HepG2 (cell line): Measurements from ENCODE around the gene HLCS. TPM values are rescaled to one million over a fixed set of nuclear protein-coding genes. Genes with fewer than 3 reads are reported as not detected.

ENCODE experiments used
- ATAC-seq: fragments of 200-7000 bp; cut with Tn5 transposase; 3 replicates; pipeline ENCODE4 v1.9.1; 2020; ENCODE audit warnings: mild to moderate bottlenecking, moderate library complexity
- BruUV-seq: library from RNA; stranded (reverse); fragments of 400-500 nt; replicated peaks from 2 replicates; lab custom pipeline; 2021; lab: Mats Ljungman, UMichigan
- CTCF ChIA-PET: fragments of 300-600 bp; formaldehyde crosslinking; extraction: SDS; loops from one replicate; lab custom pipeline; 2021; ENCODE audit warnings: low total read pairs, inconsistent platforms, low intra/inter-chr PET ratio; lab: Yijun Ruan, JAX
- POLR2A ChIA-PET: fragments of 350-600 bp; sonication (Branson Sonifier 250); formaldehyde crosslinking; loops from one replicate; lab custom pipeline; 2020; ENCODE audit warnings: antibody characterized with exemption, inconsistent platforms; lab: Yijun Ruan, JAX
- DNase-seq: peaks from one replicate; pipeline ENCODE4 v3.0.0-alpha.2; 2015; ENCODE audit warnings: low spot score
- FAIRE-seq: peaks from 3 replicates; lab custom pipeline; 2011; peaks lifted over from hg19 to GRCh38; lab: Jason Lieb, UNC
- H2AFZ ChIP-seq: one replicate; pipeline ENCODE4 v1.6.1; 2011; ENCODE audit warnings: low read length, inconsistent platforms
- H3K27ac ChIP-seq: fragments of 300-600 bp; 3 replicates; pipeline ENCODE4 v1.8.0; 2011; ENCODE audit warnings: mixed run types, mild to moderate bottlenecking, mixed read lengths, low read length, inconsistent platforms; ENCODE audit not compliant: insufficient read depth; ENCODE audit errors: extremely low read length
- H3K27me3 ChIP-seq, 2 experiments: fragments of 200-600 bp in 1 of 2; 2 replicates in 1 of 2; 3 replicates in 1 of 2; pipeline versions ENCODE4 v1.6.0 to v1.8.0; 2011; ENCODE audit warnings: low read length in 2 of 2, mild to moderate bottlenecking in 2 of 2, moderate library complexity in 2 of 2, inconsistent platforms in 1 of 2; ENCODE audit not compliant: insufficient read depth in 2 of 2, control insufficient read depth in 1 of 2
- H3K36me3 ChIP-seq, 2 experiments: fragments of 200-600 bp in 1 of 2; replicated peaks in 1 of 2; 2 replicates in 1 of 2; 3 replicates in 1 of 2; pipeline versions ENCODE4 v1.5.1 to v1.8.0; 2011; ENCODE audit warnings: low read length in 2 of 2, inconsistent platforms in 1 of 2; ENCODE audit not compliant: insufficient read depth in 2 of 2, control insufficient read depth in 1 of 2
- H3K4me1 ChIP-seq: 2 replicates; pipeline ENCODE4 v1.5.1; 2012; ENCODE audit warnings: low read length, inconsistent platforms; ENCODE audit not compliant: insufficient read depth
- H3K4me2 ChIP-seq: 2 replicates; pipeline ENCODE4 v1.6.0; 2011; ENCODE audit warnings: low read depth, low read length, inconsistent platforms
- H3K4me3 ChIP-seq, 3 experiments: fragments of 200-600 bp in 1 of 3; sonication (generic), shearing (Covaris generic) in 1 of 3; replicated peaks in 1 of 3; 2 replicates each; pipeline ENCODE4 v1.5.1; 2011 to 2016; ENCODE audit warnings: low read length in 3 of 3, inconsistent platforms in 2 of 3, low read depth in 2 of 3, mild to moderate bottlenecking in 2 of 3, control low read depth in 1 of 3, mixed read lengths in 1 of 3; ENCODE audit not compliant: insufficient read depth in 1 of 3
- H3K79me2 ChIP-seq: one replicate; pipeline ENCODE4 v1.6.1; 2011; ENCODE audit warnings: low read length, inconsistent platforms; ENCODE audit not compliant: insufficient read depth
- H3K9ac ChIP-seq: 2 replicates; pipeline ENCODE4 v1.6.0; 2011; ENCODE audit warnings: mild to moderate bottlenecking, low read depth, low read length, inconsistent platforms; ENCODE audit not compliant: insufficient read depth
- H3K9me3 ChIP-seq: 2 replicates; pipeline ENCODE4 v1.5.1; 2012; ENCODE audit warnings: mild to moderate bottlenecking, low read length
- H4K20me1 ChIP-seq: 2 replicates; pipeline ENCODE4 v1.6.0; 2011; ENCODE audit warnings: inconsistent platforms, mild to moderate bottlenecking, low read length, moderate library complexity; ENCODE audit not compliant: insufficient read depth
- ARID2 ChIP-seq: sonication (generic); formaldehyde crosslinking; IDR thresholded peaks from 2 replicates; pipeline ENCODE4 v1.8.1; 2022; ENCODE audit warnings: mild to moderate bottlenecking, missing genetic modification reagents, borderline replicate concordance
- DNMT1 ChIP-seq: sonication (generic); formaldehyde crosslinking; IDR thresholded peaks from 2 replicates; pipeline ENCODE4 v1.5.1; 2020; ENCODE audit warnings: mild to moderate bottlenecking, missing genetic modification reagents
- ERF ChIP-seq: IDR thresholded peaks from 2 replicates; pipeline ENCODE4 v1.6.1; 2018; ENCODE audit warnings: missing biosample characterization, missing genetic modification reagents
- GATA4 ChIP-seq: sonication (generic); IDR thresholded peaks from 2 replicates; pipeline ENCODE4 v1.6.1; 2016; ENCODE audit warnings: antibody characterized with exemption, low read depth, borderline replicate concordance
- HNF4A ChIP-seq: sonication (generic); formaldehyde crosslinking; IDR thresholded peaks from 2 replicates; pipeline ENCODE4 v1.4.0; 2020; ENCODE audit warnings: missing genetic modification reagents
- MXD1 ChIP-seq: sonication (generic); formaldehyde crosslinking; IDR thresholded peaks from 2 replicates; pipeline ENCODE4 v1.4.0; 2020; ENCODE audit warnings: mild to moderate bottlenecking, missing genetic modification reagents
- SMC3 ChIP-seq: IDR thresholded peaks from 2 replicates; pipeline ENCODE4 v1.6.1; 2011; ENCODE audit warnings: low read length, improper control_type of control experiment
- SP1 ChIP-seq, 2 experiments: fragments of 450-650 bp in 1 of 2; sonication (generic) in 1 of 2; formaldehyde crosslinking in 1 of 2; IDR thresholded peaks; 2 replicates each; pipeline versions ENCODE4 v1.4.0 to v1.6.1; 2016 to 2020; ENCODE audit warnings: missing genetic modification reagents in 1 of 2
- TCF12 ChIP-seq, 2 experiments: fragments of 450-650 bp in 1 of 2; sonication (generic) in 1 of 2; formaldehyde crosslinking in 1 of 2; IDR thresholded peaks; 2 replicates each; pipeline versions ENCODE4 v1.6.1 to v1.8.0; 2017 to 2022; ENCODE audit warnings: antibody characterized with exemption in 1 of 2, mild to moderate bottlenecking in 1 of 2, missing genetic modification reagents in 1 of 2, moderate library complexity in 1 of 2
- USF2 ChIP-seq, 2 experiments: sonication (generic) in 1 of 2; formaldehyde crosslinking in 1 of 2; IDR thresholded peaks; 2 replicates each; pipeline versions ENCODE4 v1.5.1 to v1.6.1; 2011 to 2020; ENCODE audit warnings: borderline replicate concordance in 1 of 2, low read depth in 1 of 2, low read length in 1 of 2, mild to moderate bottlenecking in 1 of 2, missing genetic modification reagents in 1 of 2, moderate library complexity in 1 of 2
- ZBTB14 ChIP-seq: sonication (generic); formaldehyde crosslinking; IDR thresholded peaks from 2 replicates; pipeline ENCODE4 v1.4.0; 2020; ENCODE audit warnings: missing genetic modification reagents
- ZNF510 ChIP-seq: sonication (generic); formaldehyde crosslinking; IDR thresholded peaks from 2 replicates; pipeline ENCODE4 v1.4.0; 2020; ENCODE audit warnings: low read depth, mild to moderate bottlenecking, missing genetic modification reagents
- ZNF567 ChIP-seq: sonication (generic); formaldehyde crosslinking; IDR thresholded peaks from 2 replicates; pipeline ENCODE4 v1.8.1; 2023; ENCODE audit warnings: mild to moderate bottlenecking, missing genetic modification reagents, borderline replicate concordance
- ZNF614 ChIP-seq: IDR thresholded peaks from 2 replicates; pipeline ENCODE4 v1.6.1; 2018; ENCODE audit warnings: missing biosample characterization, missing genetic modification reagents, inconsistent platforms, borderline replicate concordance
- WGBS: methylation state at CpG from one replicate; pipeline ENCODE4 v1.1.6; 2017; ENCODE audit warnings: low lambda C conversion rate; 5-methylcytosine and 5-hydroxymethylcytosine counted together
- in situ Hi-C: cut with HindIII; loops from 2 replicates; pipeline ENCODE4 v1.10.0; 2017; ENCODE audit warnings: low pct_unique_long_range_greater_than_20kb; ENCODE audit not compliant: extremely low pct_ligation_motif_present
- intact Hi-C: fragments of 100-400 bp; cut with micrococcal nuclease; formaldehyde crosslinking; loops from one replicate; pipeline ENCODE4 v1.10.0; 2022; ENCODE audit not compliant: unreplicated experiment
- polyA plus RNA-seq, 8 experiments: library from polyadenylated mRNA; depleted of rRNA in 3 of 8; stranded (reverse) in 7 of 8; unstranded in 1 of 8; fragments of >200 nt; fragmentation: Illumina TruSeq in 4 of 8; extraction: Trizol in 4 of 8; gene quantifications; 2 replicates each; pipeline versions ENCODE4 v1.2.1 to v1.2.3, GENCODE V29; 2011 to 2016; ENCODE audit warnings: low read depth in 4 of 8, missing spikeins in 1 of 8, mixed read lengths in 1 of 8; ENCODE audit not compliant: insufficient read depth in 1 of 8
- total RNA-seq, 5 experiments: library from RNA; depleted of rRNA; stranded (reverse); fragments of >200 nt; fragmentation: Illumina TruSeq; extraction: Trizol; gene quantifications; 2 replicates each; pipeline ENCODE4 v1.2.3, GENCODE V29; 2016; ENCODE audit warnings: low read depth in 1 of 5
- TF ChIP-seq, protein P1 (sequence below): sonication (generic); formaldehyde crosslinking; IDR thresholded peaks from 2 replicates; pipeline ENCODE4 v1.4.0; 2020; ENCODE audit warnings: missing genetic modification reagents
- TF ChIP-seq, protein P2 (sequence below): IDR thresholded peaks from 2 replicates; pipeline ENCODE4 v1.6.1; 2018; ENCODE audit warnings: missing genetic modification reagents, mild to moderate bottlenecking, missing compliant biosample characterization

Gene HLCS
- total and polyA plus RNA-seq, 2 of the 13 experiments (the other 11 are each of a cell fraction or from before 2014, with no cell fraction given), result 7.9 to 12.3 TPM

- H3K79me2 ChIP-seq, result no peaks in the 10 kb centered on the region
- in situ Hi-C loops (no loop called here), intact Hi-C loops (no loop called here)
- no peak overlapping the region for H3K27ac ChIP-seq
- H3K4me3 ChIP-seq, result no peak overlapping the region
- POLR2A ChIA-PET, result no interaction called here
- no peaks in the 10 kb centered on the region for H3K27me3 ChIP-seq
- no peak for DNase-seq
- H3K4me2 ChIP-seq, result no peak overlapping the region
- ATAC-seq, result no peak
- CTCF ChIA-PET, result no interaction called here
- no peak for FAIRE-seq
- no peak overlapping the region for H2AFZ ChIP-seq
- H3K4me1 ChIP-seq, result no peaks in the 10 kb centered on the region
- 89% methylated on average over 5 of the region's 7 CpGs for WGBS
- H3K9ac ChIP-seq, result no peak overlapping the region
- H4K20me1 ChIP-seq, result no peaks in the 10 kb centered on the region
- 0 out of 5 replicates have a peak, but pooled peaks cover 0 to 3% of the 10 kb centered on the region in 2 experiments for H3K36me3 ChIP-seq
- H3K9me3 ChIP-seq, result no peaks in the 10 kb centered on the region
- BruUV-seq, result no TSS peak
- TF ChIP-seq ZNF567 (CRISPR knock-in tag) (no peak), SP1 (IDR thresholded peaks at IDR 0.05) (no peak), SP1 (CRISPR knock-in tag; IDR thresholded peaks at IDR 0.05) (no peak), SMC3 (no peak), DNMT1 (CRISPR knock-in tag) (no peak), TCF12 (IDR thresholded peaks at IDR 0.05) (no peak), TCF12 (CRISPR knock-in tag; IDR thresholded peaks at IDR 0.05) (no peak), MXD1 (CRISPR knock-in tag) (no peak), USF2 (IDR thresholded peaks at IDR 0.05; ENCODE audit: low read depth, low read length) (no peak), USF2 (CRISPR knock-in tag; IDR thresholded peaks at IDR 0.05; ENCODE audit: borderline replicate concordance) (no peak), ERF (CRISPR knock-in tag) (no peak), ZNF614 (CRISPR knock-in tag) (no peak), HNF4A (CRISPR knock-in tag) (no peak), ARID2 (CRISPR knock-in tag) (no peak), ZNF510 (no peak), ZBTB14 (CRISPR knock-in tag) (no peak), GATA4 (no peak)
- TF ChIP-seq, protein P1, sequence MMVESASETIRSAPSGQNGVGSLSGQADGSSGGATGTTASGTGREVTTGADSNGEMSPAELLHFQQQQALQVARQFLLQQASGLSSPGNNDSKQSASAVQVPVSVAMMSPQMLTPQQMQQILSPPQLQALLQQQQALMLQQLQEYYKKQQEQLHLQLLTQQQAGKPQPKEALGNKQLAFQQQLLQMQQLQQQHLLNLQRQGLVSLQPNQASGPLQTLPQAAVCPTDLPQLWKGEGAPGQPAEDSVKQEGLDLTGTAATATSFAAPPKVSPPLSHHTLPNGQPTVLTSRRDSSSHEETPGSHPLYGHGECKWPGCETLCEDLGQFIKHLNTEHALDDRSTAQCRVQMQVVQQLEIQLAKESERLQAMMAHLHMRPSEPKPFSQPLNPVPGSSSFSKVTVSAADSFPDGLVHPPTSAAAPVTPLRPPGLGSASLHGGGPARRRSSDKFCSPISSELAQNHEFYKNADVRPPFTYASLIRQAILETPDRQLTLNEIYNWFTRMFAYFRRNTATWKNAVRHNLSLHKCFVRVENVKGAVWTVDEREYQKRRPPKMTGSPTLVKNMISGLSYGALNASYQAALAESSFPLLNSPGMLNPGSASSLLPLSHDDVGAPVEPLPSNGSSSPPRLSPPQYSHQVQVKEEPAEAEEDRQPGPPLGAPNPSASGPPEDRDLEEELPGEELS (CRISPR knock-in tag), result no peak
- TF ChIP-seq, protein P2, sequence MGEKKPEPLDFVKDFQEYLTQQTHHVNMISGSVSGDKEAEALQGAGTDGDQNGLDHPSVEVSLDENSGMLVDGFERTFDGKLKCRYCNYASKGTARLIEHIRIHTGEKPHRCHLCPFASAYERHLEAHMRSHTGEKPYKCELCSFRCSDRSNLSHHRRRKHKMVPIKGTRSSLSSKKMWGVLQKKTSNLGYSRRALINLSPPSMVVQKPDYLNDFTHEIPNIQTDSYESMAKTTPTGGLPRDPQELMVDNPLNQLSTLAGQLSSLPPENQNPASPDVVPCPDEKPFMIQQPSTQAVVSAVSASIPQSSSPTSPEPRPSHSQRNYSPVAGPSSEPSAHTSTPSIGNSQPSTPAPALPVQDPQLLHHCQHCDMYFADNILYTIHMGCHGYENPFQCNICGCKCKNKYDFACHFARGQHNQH, result no peak
These were observed 145.5 kb downstream of the HLCS start for GRCh38 chr21:36821032-36821299.
